Measurements from ENCODE around the gene LPO.

The LPO gene

GRCh38 chr17:58246104-58246740, 7.8 kb downstream of the LPO start:
- H3K9me3 ChIP-seq (ENCODE audit: control insufficient read depth, insufficient read depth, low read length): no peaks in the 10 kb centered on the region
- no peaks in the 10 kb centered on the region for H3K79me2 ChIP-seq (ENCODE audit: control insufficient read depth, low read length)
- H3F3A ChIP-seq (ENCODE audit: control insufficient read depth, insufficient read depth): no peaks in the 10 kb centered on the region
- H3K27ac ChIP-seq (ENCODE audit: low read depth, low read length): no peak overlapping the region
- TF ChIP-seq EZH2phosphoT487 (IDR thresholded peaks at IDR 0.05; ENCODE audit: borderline replicate concordance, low read length): no peak
- TF ChIP-seq CTCF (IDR thresholded peaks at IDR 0.05; ENCODE audit: low read depth, low read length, poor library complexity, severe bottlenecking): no peak
- no peaks in the 10 kb centered on the region for H4K20me1 ChIP-seq (ENCODE audit: control insufficient read depth, insufficient read depth, low read depth, low read length)
- no peaks in the 10 kb centered on the region for H3K36me3 ChIP-seq (ENCODE audit: control insufficient read depth, low read length)
- H3K4me2 ChIP-seq (ENCODE audit: low read length): no peak overlapping the region
- no peaks in the 10 kb centered on the region for H3K9me2 ChIP-seq (replicated peaks; ENCODE audit: control insufficient read depth, low read length)
- peaks cover 46% of the 10 kb centered on the region for H3K27me3 ChIP-seq (ENCODE audit: control insufficient read depth, low read length)
- peaks cover 6% of the 10 kb centered on the region for H3K4me1 ChIP-seq (ENCODE audit: control insufficient read depth, low read length)
- H3K4me3 ChIP-seq (ENCODE audit: low read length): no peak overlapping the region

GRCh38 chr17:58246781-58247180, 8.4 kb downstream of the LPO start:
- Histone ChIP-seq H3K4me1 (ENCODE audit: control insufficient read depth, low read length) (peaks cover 6% of the 10 kb centered on the region), H3K9me3 (ENCODE audit: control insufficient read depth, insufficient read depth, low read length) (no peaks in the 10 kb centered on the region), H3K4me3 (ENCODE audit: low read length) (no peak overlapping the region), H3K36me3 (ENCODE audit: control insufficient read depth, low read length) (no peaks in the 10 kb centered on the region), H3K9me2 (replicated peaks; ENCODE audit: control insufficient read depth, low read length) (no peaks in the 10 kb centered on the region), H3K27ac (ENCODE audit: low read depth, low read length) (no peak overlapping the region), H3K79me2 (ENCODE audit: control insufficient read depth, low read length) (no peaks in the 10 kb centered on the region), H3F3A (ENCODE audit: control insufficient read depth, insufficient read depth) (no peaks in the 10 kb centered on the region), H3K4me2 (ENCODE audit: low read length) (no peak overlapping the region), H3K27me3 (ENCODE audit: control insufficient read depth, low read length) (peaks cover 43% of the 10 kb centered on the region), H4K20me1 (ENCODE audit: control insufficient read depth, insufficient read depth, low read depth, low read length) (no peaks in the 10 kb centered on the region)
- TF ChIP-seq CTCF (IDR thresholded peaks at IDR 0.05; ENCODE audit: low read depth, low read length, poor library complexity, severe bottlenecking) (no peak), EZH2phosphoT487 (IDR thresholded peaks at IDR 0.05; ENCODE audit: borderline replicate concordance, low read length) (no peak)

GRCh38 chr17:58247511-58248363, 9.4 kb downstream of the LPO start:
- no peak overlapping the region for H3K4me3 ChIP-seq (ENCODE audit: low read length)
- no peak overlapping the region for H3K27ac ChIP-seq (ENCODE audit: low read depth, low read length)
- H3F3A ChIP-seq (ENCODE audit: control insufficient read depth, insufficient read depth): no peaks in the 10 kb centered on the region
- peaks cover 34% of the 10 kb centered on the region for H3K27me3 ChIP-seq (ENCODE audit: control insufficient read depth, low read length)
- no peaks in the 10 kb centered on the region for H3K9me2 ChIP-seq (replicated peaks; ENCODE audit: control insufficient read depth, low read length)
- H4K20me1 ChIP-seq (ENCODE audit: control insufficient read depth, insufficient read depth, low read depth, low read length): no peaks in the 10 kb centered on the region
- H3K9me3 ChIP-seq (ENCODE audit: control insufficient read depth, insufficient read depth, low read length): no peaks in the 10 kb centered on the region
- H3K79me2 ChIP-seq (ENCODE audit: control insufficient read depth, low read length): no peaks in the 10 kb centered on the region
- H3K4me2 ChIP-seq (ENCODE audit: low read length): no peak overlapping the region
- H3K4me1 ChIP-seq (ENCODE audit: control insufficient read depth, low read length): peaks cover 6% of the 10 kb centered on the region
- TF ChIP-seq EZH2phosphoT487 (IDR thresholded peaks at IDR 0.05; ENCODE audit: borderline replicate concordance, low read length) (no peak), CTCF (IDR thresholded peaks at IDR 0.05; ENCODE audit: low read depth, low read length, poor library complexity, severe bottlenecking) (no peak)
- H3K36me3 ChIP-seq (ENCODE audit: control insufficient read depth, low read length): no peaks in the 10 kb centered on the region
